HG02981 (cell line): ENCODE results near the gene LIPC.

Experiments used
- ATAC-seq: cut with Tn5 transposase; IDR thresholded peaks from one replicate; pipeline ENCODE4 v1.9.1; 2021; ENCODE audit warnings: mild to moderate bottlenecking, moderate library complexity; ENCODE audit not compliant: unreplicated experiment

Gene LIPC

DNA sequence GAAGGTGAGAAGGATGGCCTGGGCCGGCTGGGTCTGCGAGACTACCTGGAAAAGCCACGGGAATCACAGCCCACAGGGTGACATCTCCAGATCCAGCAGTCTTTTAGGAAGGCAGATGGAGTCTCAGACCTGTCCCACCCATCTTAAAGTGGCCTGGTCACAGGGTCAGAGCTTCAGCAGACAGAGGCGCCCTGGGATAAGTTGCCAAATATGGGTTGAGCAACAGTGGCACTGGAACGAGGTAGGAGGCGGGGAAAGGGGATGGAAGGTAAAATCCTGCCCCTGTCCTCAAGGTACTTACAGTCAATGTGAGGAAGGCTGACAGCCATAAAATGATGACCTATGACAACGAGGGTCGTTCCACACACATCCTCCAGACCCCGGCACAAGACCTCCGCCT is 80.7 kb downstream of the LIPC start:
- no peak for ATAC-seq

DNA sequence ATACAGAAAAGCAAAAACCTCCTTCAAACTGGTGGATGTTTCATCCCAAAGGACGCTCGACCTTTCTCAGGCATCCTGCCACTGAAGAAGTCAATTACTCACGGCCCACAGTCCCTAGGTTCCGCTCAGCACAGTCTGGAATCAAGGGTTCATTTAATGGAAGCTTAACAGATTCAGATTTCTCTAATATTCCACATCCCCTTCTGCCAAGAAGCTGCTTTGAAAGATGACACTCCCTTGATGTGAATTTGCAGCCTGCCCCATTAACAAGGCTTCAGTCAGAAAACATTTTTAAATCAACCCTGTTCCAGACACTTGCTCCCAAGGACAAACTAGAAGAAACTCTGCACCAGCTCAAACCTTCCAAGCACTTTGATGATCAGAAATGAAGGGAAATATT is 81.2 kb downstream of the LIPC start:
- no peak for ATAC-seq

DNA sequence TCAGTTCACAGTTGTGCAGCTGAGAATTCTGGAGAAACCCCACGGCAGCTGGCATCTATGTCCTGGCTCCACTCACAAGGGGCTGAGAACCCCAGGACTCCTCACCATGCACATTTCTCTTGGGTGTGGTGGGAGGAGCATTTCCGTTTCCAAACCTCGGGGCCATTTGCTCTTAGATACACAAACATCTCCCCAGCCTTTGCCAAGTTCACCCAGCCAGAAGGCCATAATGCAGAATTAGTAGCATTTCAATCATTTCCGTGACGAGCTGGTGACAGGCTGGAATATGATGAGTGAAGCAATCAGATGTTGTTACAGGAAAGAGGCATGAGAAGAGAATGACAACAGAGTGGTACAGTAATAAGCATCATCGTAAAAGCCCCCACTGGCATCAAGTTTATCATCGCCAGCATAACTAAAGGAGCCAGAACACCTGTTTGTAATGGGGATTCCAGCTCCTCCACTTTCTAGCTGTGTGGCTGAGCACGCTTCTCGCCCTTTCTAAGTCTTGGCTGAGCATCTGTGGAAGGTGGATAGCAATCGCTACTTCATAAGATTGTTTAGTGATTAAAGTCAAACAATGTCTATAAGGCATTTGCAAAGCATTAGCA is 82.0 kb downstream of the LIPC start:
- ATAC-seq = no peak

DNA sequence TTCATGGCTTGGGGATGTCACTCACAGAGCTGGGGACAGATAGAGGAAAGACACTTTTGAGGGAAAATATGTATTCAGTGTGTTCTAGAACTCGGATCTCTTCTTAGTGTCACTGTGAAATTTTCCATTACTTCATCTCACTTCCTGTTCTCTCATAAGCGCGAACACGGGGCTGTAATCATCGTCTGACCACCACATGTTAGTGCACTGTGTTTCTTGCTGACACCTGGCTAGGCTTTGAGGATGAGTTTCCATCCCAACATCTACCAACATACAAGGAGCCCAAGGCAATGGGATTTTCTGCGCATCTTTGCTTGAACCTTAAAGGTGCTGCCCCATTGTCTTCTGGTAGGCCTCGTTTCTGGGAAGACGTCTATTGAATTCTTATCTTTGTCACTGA is 84.0 kb downstream of the LIPC start:
- no peak for ATAC-seq

GRCh38 chr15:58517252-58517681 is 85.5 kb downstream of the LIPC start:
- no peak for ATAC-seq

- ATAC-seq = no peak
Measured at GRCh38 chr15:58517682-58518525, 86.1 kb downstream of the LIPC start.

DNA sequence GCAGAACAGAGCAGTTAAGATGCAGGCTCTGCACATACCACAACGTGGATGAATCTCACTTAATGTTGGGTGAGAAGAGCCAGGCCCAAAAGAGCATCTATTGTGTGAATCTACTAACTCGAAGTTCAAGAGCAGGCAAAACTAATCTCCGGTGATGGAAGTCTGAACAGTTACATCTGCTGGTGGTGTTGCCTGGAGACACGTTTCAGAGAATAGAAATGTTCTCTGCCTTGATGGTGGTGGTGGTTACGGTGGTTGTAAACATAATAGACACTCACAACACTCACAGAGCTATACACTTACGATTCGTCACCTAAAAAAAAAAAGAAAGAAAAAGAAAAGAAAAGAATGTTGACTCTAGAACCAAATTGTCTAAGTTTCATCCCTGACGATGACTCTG is 86.8 kb downstream of the LIPC start:
- no peak for ATAC-seq

DNA sequence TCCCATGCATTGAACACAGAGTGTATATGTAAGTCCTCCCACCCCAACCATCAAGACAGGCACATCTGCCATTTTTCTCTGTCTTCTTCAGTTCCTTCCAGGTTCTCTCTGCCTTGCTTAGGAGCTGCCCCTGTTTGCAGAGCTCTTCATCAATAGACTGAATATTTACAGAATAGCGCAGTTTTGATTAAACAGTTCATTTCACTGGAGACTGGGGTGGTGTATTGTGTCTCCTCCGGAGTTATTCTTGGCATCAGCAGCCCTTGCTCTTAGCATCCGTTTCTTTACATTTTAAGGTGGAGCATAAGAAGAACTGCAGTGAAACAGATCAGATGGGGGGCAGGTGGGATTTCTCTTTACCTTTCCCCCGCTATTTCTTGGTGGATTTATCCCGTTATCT is 87.7 kb downstream of the LIPC start:
- ATAC-seq = no peak

DNA sequence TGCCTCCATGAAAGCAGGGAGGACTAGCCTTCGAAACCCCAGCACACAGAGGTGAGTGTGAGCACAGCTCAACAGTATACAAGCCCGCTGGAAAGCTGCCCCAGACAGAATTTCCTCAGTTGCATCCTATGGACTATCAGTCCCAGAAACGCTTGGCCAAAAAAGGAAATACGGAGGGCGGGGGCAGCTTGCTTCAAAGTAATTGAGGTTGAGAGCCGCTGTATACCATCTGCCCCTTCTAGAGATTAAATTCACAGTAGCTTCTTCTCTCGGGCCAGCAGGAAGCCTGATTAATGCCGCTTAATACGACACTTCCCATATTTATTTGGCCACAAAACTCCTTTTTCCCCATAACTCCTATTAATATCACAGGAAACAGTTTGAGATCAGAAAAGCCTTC is 88.7 kb downstream of the LIPC start:
- ATAC-seq = no peak

DNA sequence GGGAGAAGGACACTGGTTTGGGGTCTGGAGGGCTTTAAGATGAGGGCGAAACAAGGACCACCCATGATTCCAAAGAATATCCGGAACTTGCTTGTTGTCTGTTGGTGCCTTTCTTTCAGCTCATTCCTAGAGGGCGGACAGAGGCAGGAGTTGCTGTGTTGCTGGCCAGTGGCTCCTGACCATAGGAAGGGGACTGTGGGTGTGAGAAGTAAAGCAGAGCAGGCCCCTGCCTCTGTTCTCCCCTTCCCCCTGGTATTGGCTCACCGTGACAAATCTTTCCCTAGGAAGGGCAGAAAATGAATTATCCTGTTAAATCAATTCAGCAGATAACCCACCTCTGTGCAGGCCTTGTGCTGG is 89.1 kb downstream of the LIPC start:
- ATAC-seq = no peak

GRCh38 chr15:58521293-58521991 is 89.7 kb downstream of the LIPC start:
- no peak for ATAC-seq

DNA sequence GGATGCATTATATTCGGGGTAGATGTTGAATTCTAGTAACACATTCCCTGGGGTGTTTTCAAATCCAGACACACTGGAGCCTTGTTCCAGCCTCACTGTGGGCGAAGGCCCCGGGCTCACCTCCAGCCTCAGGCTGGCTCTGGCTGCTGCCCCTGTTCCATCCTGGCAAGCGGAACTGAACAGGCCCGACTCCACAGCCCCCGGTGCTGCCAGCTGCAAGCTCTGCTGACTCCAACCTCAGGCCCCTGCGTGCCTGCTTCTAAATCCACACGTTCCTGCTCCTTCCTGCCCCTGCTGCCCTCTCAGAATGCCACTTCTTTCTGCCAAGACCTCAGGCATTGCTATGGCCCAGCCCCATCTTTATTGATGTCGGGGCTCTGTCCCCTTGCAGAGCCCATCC is 90.6 kb downstream of the LIPC start:
- no peak for ATAC-seq

DNA sequence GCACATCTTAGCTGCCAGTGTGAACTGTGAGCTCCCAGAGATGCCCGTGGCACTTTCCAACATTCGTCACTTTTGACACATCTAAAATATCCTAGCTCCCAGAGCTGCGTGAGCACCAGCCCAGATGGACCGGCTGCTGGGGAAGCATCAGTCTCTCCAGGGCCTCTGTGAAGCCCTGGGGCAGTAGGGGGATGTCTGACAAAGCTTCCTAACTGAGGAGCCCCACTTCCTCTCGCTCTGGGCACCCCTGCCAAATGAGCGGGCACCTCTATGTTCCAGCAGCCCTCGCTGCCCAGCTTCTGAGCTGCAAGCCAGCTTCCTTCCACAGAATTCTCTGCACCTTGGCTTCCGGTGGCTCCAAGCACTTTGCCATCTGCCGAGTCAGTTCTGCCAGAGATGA is 91.1 kb downstream of the LIPC start:
- ATAC-seq = no peak

DNA sequence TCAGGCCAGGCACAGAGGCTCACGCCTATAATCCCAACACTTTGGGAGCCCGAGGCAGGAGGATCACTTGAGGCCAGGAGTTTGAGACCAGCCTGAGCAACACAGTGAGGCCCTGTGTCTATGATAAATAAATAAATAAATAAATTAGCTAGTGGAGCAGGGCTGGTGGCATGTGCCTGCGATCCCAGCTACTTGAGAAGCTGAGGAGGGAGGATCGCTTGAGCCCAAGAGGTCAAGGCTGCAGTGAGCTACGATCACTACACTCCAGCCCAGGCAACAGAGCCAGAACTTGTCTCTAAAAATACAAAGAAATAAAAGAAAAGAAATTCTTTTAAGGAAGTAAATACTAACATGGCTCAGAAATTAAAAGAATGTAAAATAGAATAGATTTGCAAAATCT is 91.8 kb downstream of the LIPC start:
- ATAC-seq = no peak

DNA sequence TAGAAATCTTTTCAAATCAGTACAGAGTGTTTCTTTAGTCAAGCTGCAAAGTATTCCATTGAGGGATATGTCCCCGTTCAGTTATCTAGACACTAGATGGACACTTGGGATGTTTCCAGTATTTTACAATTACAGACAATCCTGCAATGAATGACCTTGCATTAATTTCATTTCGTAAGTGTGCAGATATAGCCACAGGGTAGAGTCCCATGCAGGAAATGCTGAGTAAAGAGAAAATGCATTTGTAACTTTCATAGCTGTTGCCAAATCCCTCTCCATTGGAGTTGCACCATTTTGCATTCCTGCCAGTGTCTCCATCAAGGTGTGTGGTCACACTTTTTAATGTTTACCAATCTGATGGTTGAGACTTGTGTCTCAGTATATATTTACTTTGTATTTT is 92.5 kb downstream of the LIPC start:
- ATAC-seq = no peak

- ATAC-seq = no peak
Measured at GRCh38 chr15:58525991-58526421, 94.2 kb downstream of the LIPC start.

DNA sequence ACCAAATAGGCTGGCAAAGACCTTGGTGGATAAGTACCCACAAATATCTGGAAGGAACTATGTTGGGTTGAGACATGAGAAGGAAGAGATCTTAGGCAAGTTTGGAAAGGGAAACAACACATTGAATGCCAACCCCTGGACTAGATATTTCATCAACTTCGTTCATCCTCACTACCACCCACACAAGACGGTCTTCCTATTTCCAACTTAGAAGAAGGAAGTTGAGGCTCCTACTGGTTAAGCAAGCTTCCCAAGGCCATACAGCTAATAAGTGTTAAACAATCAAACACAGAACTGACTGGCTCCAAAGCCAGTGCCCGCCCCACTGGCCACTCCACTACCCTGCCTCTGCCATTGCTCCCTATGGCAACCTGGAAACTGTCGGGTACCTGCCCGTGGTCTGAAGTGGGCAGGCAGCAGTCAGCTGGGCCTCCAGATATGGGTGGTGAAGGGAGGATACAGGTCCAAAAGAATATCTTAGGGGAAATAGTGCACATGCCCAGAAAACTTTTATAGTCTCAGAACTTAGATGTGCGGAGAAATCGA is 94.9 kb downstream of the LIPC start:
- no peak for ATAC-seq

DNA sequence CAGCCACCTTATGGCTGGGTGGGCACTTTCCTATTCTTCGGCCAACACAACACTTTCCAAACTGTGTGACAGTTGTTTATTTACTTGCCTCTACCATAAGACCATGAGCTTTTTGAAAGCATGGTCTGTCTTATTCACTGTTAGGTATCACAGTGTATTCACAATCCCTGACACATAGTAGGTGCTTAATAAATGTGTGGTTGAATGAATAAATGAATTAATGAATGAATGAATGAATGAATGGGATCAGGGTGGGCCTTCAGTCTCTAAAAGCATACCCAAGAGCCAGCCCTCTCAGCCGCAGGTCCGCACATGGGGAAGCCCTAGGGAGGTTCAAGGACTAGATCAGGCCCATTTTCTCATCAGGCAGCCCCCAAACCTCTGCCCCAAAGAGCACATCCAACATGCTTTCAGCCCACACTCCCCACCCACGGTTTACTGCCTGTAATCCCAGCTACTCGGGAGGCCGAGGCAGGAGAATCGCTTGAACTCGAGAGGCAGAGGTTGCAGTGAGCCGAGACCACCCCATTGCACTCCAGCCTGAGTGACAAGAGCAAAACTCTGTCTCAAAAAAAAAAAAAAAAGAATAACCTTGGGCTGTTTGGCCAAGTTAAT is 95.9 kb downstream of the LIPC start:
- no peak for ATAC-seq

- ATAC-seq = no peak
Measured at GRCh38 chr15:58528188-58528870, 96.5 kb downstream of the LIPC start.

DNA sequence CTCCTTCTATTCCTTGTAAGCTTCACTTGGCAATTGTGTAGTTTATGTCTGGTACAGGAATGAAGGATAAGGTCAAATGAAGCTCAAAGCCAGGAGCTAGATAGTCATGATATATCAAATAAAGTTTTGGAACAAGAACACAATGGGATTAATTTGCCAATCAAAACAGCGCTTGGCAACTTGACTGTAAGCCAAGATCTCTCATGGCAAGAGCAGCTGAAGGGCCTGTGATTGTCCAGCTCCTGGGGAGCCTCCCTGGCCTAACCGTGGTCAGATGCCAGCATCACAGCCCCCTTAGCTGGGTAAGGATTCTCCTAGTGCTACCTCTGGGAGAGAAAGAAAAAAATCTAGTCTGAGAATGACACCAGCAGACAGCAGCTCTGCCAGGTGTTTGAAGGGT is 97.2 kb downstream of the LIPC start:
- ATAC-seq = no peak
